ENCODE data around the gene PCDHB11. TPM values are rescaled to one million over a fixed set of nuclear protein-coding genes. Genes with fewer than 3 reads are reported as not detected.
"Not testable (repeated sequence)": the region's sequence is repeated elsewhere in the genome, so short reads cannot be mapped to it uniquely, and the experiment has no call there.

PCDHB11 gene
- total RNA-seq (4.7 and 8.6 TPM in 2 replicates), polyA plus RNA-seq (2.4 and 3.1 TPM in 2 replicates)

DNA sequence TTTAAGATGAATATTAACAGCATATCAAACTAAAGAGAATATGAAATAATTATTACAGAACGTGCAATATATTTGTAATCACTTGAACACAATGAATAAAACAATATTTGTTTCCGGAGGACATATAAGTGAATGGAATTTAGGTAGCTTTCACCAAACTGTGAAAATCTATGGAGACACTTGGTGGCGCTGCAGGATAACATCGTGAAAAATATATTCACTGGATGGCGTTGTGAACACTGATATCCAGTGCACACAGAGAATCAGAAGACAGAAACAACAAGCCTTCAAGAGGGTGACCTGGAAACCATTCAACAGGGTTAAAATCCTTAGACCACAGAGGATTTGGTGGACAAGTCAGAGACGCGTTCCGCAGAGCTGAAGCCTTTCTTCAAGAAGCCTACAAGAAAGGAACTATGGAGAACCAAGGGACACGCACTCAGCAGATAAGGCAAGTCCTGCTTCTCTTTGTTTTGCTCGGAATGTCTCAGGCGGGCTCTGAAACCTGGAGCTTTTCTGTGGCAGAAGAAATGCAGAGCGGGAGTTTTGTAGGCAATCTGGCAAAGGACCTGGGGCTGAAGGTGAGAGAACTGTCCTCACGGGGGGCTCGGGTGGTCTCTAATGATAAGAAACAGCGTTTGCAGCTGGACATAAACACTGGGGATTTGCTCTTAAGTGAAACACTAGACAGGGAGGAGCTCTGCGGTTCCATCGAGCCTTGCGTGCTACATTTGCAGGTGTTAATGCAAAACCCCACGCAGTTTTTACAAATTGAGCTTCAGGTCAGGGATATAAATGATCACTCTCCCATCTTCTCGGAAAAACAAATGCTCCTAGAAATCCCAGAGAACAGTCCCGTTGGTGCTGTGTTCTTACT is at the start of gene PCDHB11:
Gene PCDHB11, plus strand, starts transcription at position 269 of the 877 bp plus-strand sequence. Its CDS starts 148 bp downstream, at position 417.
- DNase-seq (ENCODE audit: low read depth in 1 of 2, low spot score in 1 of 2), result peak in 1 of 2 donors; percentile 34
- Histone ChIP-seq H3K4me3 (peak within 1 kb of the TSS; percentile 16), H3K27ac (no peak within 1 kb of the TSS)

DNA sequence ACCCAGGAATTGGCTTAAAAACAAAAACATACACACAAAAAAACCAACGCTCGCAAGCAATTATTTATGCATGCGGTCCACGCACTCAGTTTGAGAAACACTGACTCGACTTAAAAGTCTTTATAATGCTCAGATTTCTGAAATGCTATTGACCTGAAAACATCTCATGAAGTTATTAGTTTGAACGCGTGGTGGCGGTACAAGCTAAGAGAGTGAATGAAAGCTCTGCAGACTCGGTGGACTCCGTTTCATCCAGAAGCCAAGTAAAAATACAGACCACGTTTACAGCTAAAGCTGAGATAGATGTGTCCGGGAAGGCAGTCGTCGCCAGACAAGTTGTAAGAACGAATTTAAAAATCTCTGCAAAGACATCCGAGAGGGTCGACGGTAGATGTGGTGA is 49.6 kb upstream of the PCDHB11 start, which contains the start of gene PCDHB6:
Gene PCDHB6, plus strand, starts transcription at position 246 of the 400 bp plus-strand sequence. CDS start 201 bp downstream, outside the sequence.
- Histone ChIP-seq H3K27ac (no peak within 1 kb of the TSS), H3K9me3 (ENCODE audit: low read depth) (no peaks in the 10 kb centered on the region), H3K36me3 (no peaks in the 10 kb centered on the region), H3K27me3 (no peaks in the 10 kb centered on the region), H3K4me1 (ENCODE audit: low read depth) (no peaks in the 10 kb centered on the region), H3K4me3 (no peak within 1 kb of the TSS)
- DNase-seq (ENCODE audit: low read depth in 1 of 2, low spot score in 1 of 2), result peak in 1 of 2 donors; percentile 2
- TF ChIP-seq, protein P1, sequence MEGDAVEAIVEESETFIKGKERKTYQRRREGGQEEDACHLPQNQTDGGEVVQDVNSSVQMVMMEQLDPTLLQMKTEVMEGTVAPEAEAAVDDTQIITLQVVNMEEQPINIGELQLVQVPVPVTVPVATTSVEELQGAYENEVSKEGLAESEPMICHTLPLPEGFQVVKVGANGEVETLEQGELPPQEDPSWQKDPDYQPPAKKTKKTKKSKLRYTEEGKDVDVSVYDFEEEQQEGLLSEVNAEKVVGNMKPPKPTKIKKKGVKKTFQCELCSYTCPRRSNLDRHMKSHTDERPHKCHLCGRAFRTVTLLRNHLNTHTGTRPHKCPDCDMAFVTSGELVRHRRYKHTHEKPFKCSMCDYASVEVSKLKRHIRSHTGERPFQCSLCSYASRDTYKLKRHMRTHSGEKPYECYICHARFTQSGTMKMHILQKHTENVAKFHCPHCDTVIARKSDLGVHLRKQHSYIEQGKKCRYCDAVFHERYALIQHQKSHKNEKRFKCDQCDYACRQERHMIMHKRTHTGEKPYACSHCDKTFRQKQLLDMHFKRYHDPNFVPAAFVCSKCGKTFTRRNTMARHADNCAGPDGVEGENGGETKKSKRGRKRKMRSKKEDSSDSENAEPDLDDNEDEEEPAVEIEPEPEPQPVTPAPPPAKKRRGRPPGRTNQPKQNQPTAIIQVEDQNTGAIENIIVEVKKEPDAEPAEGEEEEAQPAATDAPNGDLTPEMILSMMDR (IDR thresholded peaks at IDR 0.05; ENCODE audit: low read depth, low read length), result peak; percentile 6

More for the DNA sequence above, at the start of gene PCDHB11:
- H3K4me1 ChIP-seq (ENCODE audit: low read depth), result no peaks in the 10 kb centered on the region
- peaks cover 15% of the 10 kb centered on the region for H3K27me3 ChIP-seq
- TF ChIP-seq, protein P1 (IDR thresholded peaks at IDR 0.05; ENCODE audit: low read depth, low read length), result no peak
- H3K36me3 ChIP-seq, result no peaks in the 10 kb centered on the region
- H3K9me3 ChIP-seq (ENCODE audit: low read depth), result no peaks in the 10 kb centered on the region

DNA sequence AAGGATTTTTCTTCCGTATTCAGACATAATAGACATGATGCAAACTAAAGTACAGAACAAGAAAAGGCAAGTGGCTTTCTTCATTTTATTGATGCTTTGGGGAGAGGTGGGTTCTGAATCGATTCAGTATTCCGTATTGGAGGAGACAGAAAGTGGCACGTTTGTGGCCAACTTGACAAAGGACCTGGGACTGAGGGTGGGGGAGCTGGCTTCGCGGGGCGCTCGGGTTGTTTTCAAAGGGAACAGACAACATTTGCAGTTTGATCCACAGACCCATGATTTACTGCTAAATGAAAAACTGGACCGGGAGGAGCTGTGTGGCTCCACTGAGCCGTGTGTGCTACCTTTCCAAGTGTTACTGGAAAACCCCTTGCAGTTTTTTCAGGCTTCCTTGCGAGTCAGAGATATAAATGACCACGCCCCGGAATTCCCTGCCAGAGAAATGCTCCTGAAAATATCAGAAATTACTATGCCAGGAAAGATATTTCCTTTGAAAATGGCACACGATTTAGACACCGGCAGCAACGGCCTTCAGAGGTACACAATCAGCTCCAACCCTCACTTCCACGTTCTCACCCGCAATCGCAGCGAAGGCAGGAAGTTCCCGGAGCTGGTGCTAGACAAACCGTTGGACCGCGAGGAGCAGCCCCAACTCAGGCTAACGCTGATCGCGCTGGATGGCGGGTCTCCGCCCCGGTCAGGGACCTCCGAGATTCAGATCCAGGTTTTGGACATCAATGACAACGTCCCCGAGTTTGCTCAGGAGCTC is 49.0 kb upstream of the PCDHB11 start:
- Histone ChIP-seq H3K27me3 (no peaks in the 10 kb centered on the region), H3K4me1 (ENCODE audit: low read depth) (no peaks in the 10 kb centered on the region), H3K4me3 (no peak overlapping the region), H3K27ac (no peak overlapping the region), H3K36me3 (no peaks in the 10 kb centered on the region), H3K9me3 (ENCODE audit: low read depth) (no peaks in the 10 kb centered on the region)
- no peak for DNase-seq (ENCODE audit: low read depth in 1 of 2, low spot score in 1 of 2)
- TF ChIP-seq, protein P1 (IDR thresholded peaks at IDR 0.05; ENCODE audit: low read depth, low read length), result no peak

DNA sequence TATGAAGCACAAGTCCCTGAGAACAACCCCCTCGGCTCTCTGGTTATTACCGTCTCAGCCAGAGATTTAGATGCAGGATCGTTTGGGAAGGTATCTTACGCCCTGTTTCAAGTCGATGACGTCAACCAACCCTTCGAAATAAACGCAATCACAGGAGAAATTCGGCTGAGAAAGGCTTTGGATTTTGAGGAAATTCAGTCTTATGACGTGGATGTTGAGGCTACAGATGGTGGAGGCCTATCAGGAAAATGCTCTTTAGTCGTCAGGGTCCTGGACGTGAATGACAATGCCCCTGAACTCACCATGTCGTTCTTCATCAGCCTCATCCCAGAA is 48.5 kb upstream of the PCDHB11 start:
- H3K27ac ChIP-seq, result no peak overlapping the region
- H3K9me3 ChIP-seq (ENCODE audit: low read depth), result no peaks in the 10 kb centered on the region
- TF ChIP-seq, protein P1 (IDR thresholded peaks at IDR 0.05; ENCODE audit: low read depth, low read length), result no peak
- H3K36me3 ChIP-seq, result no peaks in the 10 kb centered on the region
- DNase-seq (ENCODE audit: low read depth in 1 of 2, low spot score in 1 of 2), result no peak
- H3K27me3 ChIP-seq, result no peaks in the 10 kb centered on the region
- H3K4me1 ChIP-seq (ENCODE audit: low read depth), result no peaks in the 10 kb centered on the region
- no peak overlapping the region for H3K4me3 ChIP-seq

DNA sequence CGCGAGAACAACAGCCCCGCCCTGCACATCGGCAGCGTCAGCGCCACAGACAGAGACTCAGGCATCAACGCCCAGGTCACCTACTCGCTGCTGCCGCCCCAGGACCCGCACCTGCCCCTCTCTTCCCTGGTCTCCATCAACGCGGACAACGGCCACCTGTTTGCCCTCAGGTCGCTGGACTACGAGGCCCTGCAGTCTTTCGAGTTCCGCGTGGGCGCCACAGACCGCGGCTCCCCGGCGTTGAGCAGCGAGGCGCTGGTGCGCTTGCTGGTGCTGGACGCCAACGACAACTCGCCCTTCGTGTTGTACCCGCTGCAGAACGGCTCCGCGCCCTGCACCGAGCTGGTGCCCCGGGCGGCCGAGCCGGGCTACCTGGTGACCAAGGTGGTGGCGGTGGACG is 47.8 kb upstream of the PCDHB11 start:
- H3K4me3 ChIP-seq; H3K9me3 ChIP-seq (ENCODE audit: low read depth); H3K36me3 ChIP-seq; DNase-seq (ENCODE audit: low read depth in 1 of 2, low spot score in 1 of 2); H3K4me1 ChIP-seq (ENCODE audit: low read depth); H3K27me3 ChIP-seq; H3K27ac ChIP-seq: not testable (repeated sequence)

DNA sequence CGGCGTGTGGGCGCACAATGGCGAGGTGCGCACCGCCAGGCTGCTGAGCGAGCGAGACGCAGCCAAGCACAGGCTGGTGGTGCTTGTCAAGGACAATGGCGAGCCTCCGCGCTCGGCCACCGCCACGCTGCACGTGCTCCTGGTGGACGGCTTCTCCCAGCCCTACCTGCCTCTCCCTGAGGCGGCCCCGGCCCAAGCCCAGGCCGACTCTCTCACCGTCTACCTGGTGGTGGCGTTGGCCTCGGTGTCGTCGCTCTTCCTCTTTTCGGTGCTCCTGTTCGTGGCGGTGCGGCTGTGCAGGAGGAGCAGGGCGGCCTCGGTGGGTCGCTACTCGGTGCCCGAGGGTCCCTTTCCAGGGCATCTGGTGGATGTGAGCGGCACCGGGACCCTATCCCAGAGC is 47.3 kb upstream of the PCDHB11 start:
- H3K4me3 ChIP-seq; H3K4me1 ChIP-seq (ENCODE audit: low read depth); DNase-seq (ENCODE audit: low read depth in 1 of 2, low spot score in 1 of 2); H3K27me3 ChIP-seq; H3K27ac ChIP-seq; H3K36me3 ChIP-seq; H3K9me3 ChIP-seq (ENCODE audit: low read depth): not testable (repeated sequence)
